Endothelial cell of umbilical vein (primary cell): ENCODE data around the gene KHNYN. TPM values are rescaled to one million over a fixed set of nuclear protein-coding genes. Genes with fewer than 3 reads are reported as not detected.

ENCODE experiments used
- BruUV-seq: library from RNA; stranded (reverse); fragments of 400-500 nt; replicated peaks from 2 replicates; lab custom pipeline; 2021; lab: Mats Ljungman, UMichigan
- CTCF ChIA-PET: fragments of 300-600, 350-600 bp; sonication (Branson Sonifier 250); formaldehyde crosslinking; loops from one replicate; lab custom pipeline; 2021; ENCODE audit warnings: antibody characterized with exemption, inconsistent platforms; lab: Charles Lee
- POLR2A ChIA-PET: fragments of 300-600, 350-600 bp; sonication (Branson Sonifier 250); formaldehyde crosslinking; loops from one replicate; lab custom pipeline; 2021; ENCODE audit warnings: antibody characterized with exemption, inconsistent platforms; lab: Charles Lee
- DNase-seq: peaks from one replicate; pipeline ENCODE4 v3.0.0-alpha.2; 2011; ENCODE audit warnings: low read depth, low spot score
- FAIRE-seq: peaks from 2 replicates; lab custom pipeline; 2011; peaks lifted over from hg19 to GRCh38; lab: Jason Lieb, UNC
- H2AFZ ChIP-seq: 2 replicates; pipeline ENCODE4 v1.6.0; 2012; ENCODE audit warnings: low read depth, low read length, control low read depth, inconsistent platforms
- H3K27ac ChIP-seq: 2 replicates; pipeline ENCODE4 v1.5.1; 2011; ENCODE audit warnings: low read depth, mild to moderate bottlenecking, control low read depth, low read length, moderate library complexity; ENCODE audit not compliant: insufficient read depth
- H3K27me3 ChIP-seq, 2 experiments: 2 replicates each; pipeline versions ENCODE4 v1.6.0 to v1.6.1; 2011; ENCODE audit warnings: low read length in 2 of 2, mixed read lengths in 1 of 2; ENCODE audit not compliant: control insufficient read depth in 2 of 2, insufficient read depth in 2 of 2
- H3K36me3 ChIP-seq, 2 experiments: 2 replicates in 1 of 2; 3 replicates in 1 of 2; pipeline ENCODE4 v1.5.1; 2011; ENCODE audit warnings: low read length in 2 of 2, mild to moderate bottlenecking in 1 of 2, moderate library complexity in 1 of 2; ENCODE audit not compliant: control insufficient read depth in 2 of 2, insufficient read depth in 2 of 2; ENCODE audit errors: extremely low read depth in 1 of 2
- H3K4me1 ChIP-seq: 3 replicates; pipeline ENCODE4 v1.5.1; 2011; ENCODE audit warnings: mild to moderate bottlenecking, low read length; ENCODE audit not compliant: control insufficient read depth, insufficient read depth; ENCODE audit errors: extremely low read depth
- H3K4me2 ChIP-seq: 2 replicates; pipeline ENCODE4 v1.6.1; 2011; ENCODE audit warnings: low read length, control low read depth, mixed read lengths; ENCODE audit not compliant: insufficient read depth
- H3K4me3 ChIP-seq, 3 experiments: fragments of 200-600 bp in 1 of 3; sonication (generic), shearing (Covaris generic) in 1 of 3; replicated peaks in 1 of 3; 2 replicates each; pipeline ENCODE4 v1.5.1; 2011 to 2016; ENCODE audit warnings: control low read depth in 3 of 3, low read length in 3 of 3, mild to moderate bottlenecking in 2 of 3, inconsistent platforms in 1 of 3, low read depth in 1 of 3, moderate library complexity in 1 of 3; ENCODE audit not compliant: insufficient read depth in 1 of 3
- H3K79me2 ChIP-seq: 2 replicates; pipeline ENCODE4 v1.6.0; 2012; ENCODE audit warnings: low read length, inconsistent platforms; ENCODE audit not compliant: control insufficient read depth, insufficient read depth
- H3K9ac ChIP-seq: replicated peaks from 2 replicates; pipeline ENCODE3; 2011; ENCODE audit warnings: low read length, control low read depth; ENCODE audit not compliant: insufficient read depth; ENCODE audit errors: extremely low read depth
- H3K9me1 ChIP-seq: replicated peaks from 3 replicates; pipeline ENCODE4 v1.6.0; 2011; ENCODE audit warnings: mild to moderate bottlenecking, low read length; ENCODE audit not compliant: control insufficient read depth, insufficient read depth; ENCODE audit errors: extremely low read depth
- H3K9me3 ChIP-seq: replicated peaks from 2 replicates; pipeline ENCODE4 v1.5.1; 2012; ENCODE audit warnings: low read length, inconsistent platforms; ENCODE audit not compliant: control insufficient read depth, insufficient read depth
- H4K20me1 ChIP-seq: replicated peaks from 2 replicates; pipeline ENCODE3; 2011; ENCODE audit warnings: mild to moderate bottlenecking, low read length; ENCODE audit not compliant: control insufficient read depth, insufficient read depth; ENCODE audit errors: extremely low read depth
- CTCF ChIP-seq, 2 donors: IDR thresholded peaks; 1 replicate in 1 of 2; 2 replicates in 1 of 2; pipeline ENCODE4 v1.5.1; 2011; ENCODE audit warnings: low read length in 2 of 2, mild to moderate bottlenecking in 2 of 2, moderate library complexity in 2 of 2, control low read depth in 1 of 2, inconsistent platforms in 1 of 2, low read depth in 1 of 2; ENCODE audit not compliant: insufficient read depth in 1 of 2; ENCODE audit errors: extremely low read depth in 1 of 2
- EZH2 ChIP-seq: IDR thresholded peaks from 2 replicates; pipeline ENCODE4 v1.6.1; 2012; ENCODE audit warnings: borderline replicate concordance, low read depth, mild to moderate bottlenecking, moderate library complexity, low read length, inconsistent platforms; ENCODE audit not compliant: severe bottlenecking
- FOS ChIP-seq: IDR thresholded peaks from 2 replicates; pipeline ENCODE4 v1.6.1; 2011; ENCODE audit warnings: mild to moderate bottlenecking, low read length, moderate library complexity, borderline replicate concordance; ENCODE audit not compliant: insufficient read depth
- GATA2 ChIP-seq: IDR thresholded peaks from 2 replicates; pipeline ENCODE4 v1.7.0; 2011; ENCODE audit warnings: low read depth, mild to moderate bottlenecking, moderate library complexity, mixed read lengths, low read length; ENCODE audit not compliant: insufficient read length, insufficient read depth
- JUN ChIP-seq: IDR thresholded peaks from 2 replicates; pipeline ENCODE4 v1.6.1; 2011; ENCODE audit warnings: borderline replicate concordance, low read depth; ENCODE audit not compliant: insufficient read length, insufficient read depth
- MAX ChIP-seq: IDR thresholded peaks from 2 replicates; pipeline ENCODE4 v1.6.1; 2011; ENCODE audit not compliant: insufficient read depth, insufficient read length
- MYC ChIP-seq: IDR thresholded peaks from one replicate; pipeline ENCODE4 v1.6.1; 2011; ENCODE audit warnings: mild to moderate bottlenecking, low read depth, low read length
- POLR2A ChIP-seq: IDR thresholded peaks from 2 replicates; pipeline ENCODE4 v1.6.1; 2012; ENCODE audit warnings: low read depth, mild to moderate bottlenecking, control low read depth, low read length
- POLR2AphosphoS5 ChIP-seq: IDR thresholded peaks from 2 replicates; pipeline ENCODE4 v1.6.1; 2012; ENCODE audit warnings: low read depth, mild to moderate bottlenecking, control low read depth, low read length, moderate library complexity; ENCODE audit not compliant: insufficient read depth
- dilution Hi-C: fragments of 300-500 bp; cut with MboI; formaldehyde crosslinking; loops from one replicate; pipeline ENCODE4 v1.15.0; 2019; ENCODE audit warnings: low sequenced_read_pairs; ENCODE audit not compliant: extremely low pct_ligation_motif_present
- intact Hi-C: fragments of 100-400 bp; cut with micrococcal nuclease; formaldehyde crosslinking; loops from one replicate; pipeline ENCODE4 v1.10.0; 2022
- polyA plus RNA-seq, 4 experiments: library from polyadenylated mRNA; depleted of rRNA in 3 of 4; stranded (reverse) in 3 of 4; unstranded in 1 of 4; fragments of >200 nt; gene quantifications; 2 replicates each; pipeline versions ENCODE4 v1.2.1 to v1.2.3, GENCODE V29; 2011 to 2012; ENCODE audit warnings: missing spikeins in 1 of 4
- total RNA-seq: library from RNA; stranded (reverse); gene quantifications from 2 replicates; pipeline ENCODE4 v1.2.3, GENCODE V29; 2021

KHNYN gene
- total and polyA plus RNA-seq, 2 donors (not counting 3 experiments of a cell fraction or from before 2014, with no cell fraction given) = 25.4 to 63.3 TPM

- H3K9me1 ChIP-seq = no peaks in the 10 kb centered on the region
- no peak overlapping the region for H3K27ac ChIP-seq
- ChIA-PET POLR2A (no interaction called here), CTCF (interaction anchor here (0.6 to 3.4 kb wide), 5 partner anchors 28 to 95 kb away, joined by 3 to 22 read pairs (median 3); partner anchors contain the start of gene CIDEB)
- no peak overlapping the region for H2AFZ ChIP-seq
- H3K4me2 ChIP-seq = peak overlapping the region; percentile 67
- dilution Hi-C loops (no loop called here), intact Hi-C loops (no loop called here)
- peak; percentile 28 for DNase-seq
- no peak overlapping the region for H3K9ac ChIP-seq
- peaks cover 0 to 10% of the 10 kb centered on the region in 2 experiments for H3K36me3 ChIP-seq
- peak overlapping the region in 1 of 3 experiments; percentile 11 for H3K4me3 ChIP-seq
- H3K27me3 ChIP-seq = no peaks in the 10 kb centered on the region
- peaks cover 2% of the 10 kb centered on the region for H3K79me2 ChIP-seq
- no peaks in the 10 kb centered on the region for H4K20me1 ChIP-seq
- peak; percentile 67 for FAIRE-seq
- BruUV-seq = no TSS peak
- H3K4me1 ChIP-seq = peaks cover 26% of the 10 kb centered on the region
- TF ChIP-seq MYC = no peak
- TF ChIP-seq EZH2 = no peak
- no peak for TF ChIP-seq FOS
- TF ChIP-seq JUN = no peak
- TF ChIP-seq POLR2A = no peak
- TF ChIP-seq POLR2AphosphoS5 = no peak
- no peak for TF ChIP-seq GATA2
- TF ChIP-seq CTCF (IDR thresholded peaks at IDR 0.05; ENCODE audit: extremely low read depth in 1 of 2, insufficient read depth in 1 of 2, low read depth in 1 of 2, low read length in 2 of 2) = no peak
- TF ChIP-seq MAX = no peak
- no peaks in the 10 kb centered on the region for H3K9me3 ChIP-seq
Measured at GRCh38 chr14:24403294-24403998, 26.3 kb upstream of the KHNYN start.
